ENCODE results near the gene PBX3.

GRCh38 chr9:125893277-125893676, 146.1 kb downstream of the PBX3 start:
- TF ChIP-seq EZH2 (IDR thresholded peaks at IDR 0.05; ENCODE audit: borderline replicate concordance, insufficient read depth, low read depth, low read length, poor library complexity, severe bottlenecking) (no peak), CTCF (IDR thresholded peaks at IDR 0.05) (no peak)

Measured in B cell (primary cell).